Glomerular visceral epithelial cell (primary cell): ENCODE data around the gene LMBRD1.
"Not testable (repeated sequence)": the region's sequence is repeated elsewhere in the genome, so short reads cannot be mapped to it uniquely, and the experiment has no call there.

Source experiments
- DNase-seq: peaks from one replicate; pipeline ENCODE4 v3.0.0-alpha.2; 2016; ENCODE audit errors: extremely low spot score

Gene LMBRD1

DNA sequence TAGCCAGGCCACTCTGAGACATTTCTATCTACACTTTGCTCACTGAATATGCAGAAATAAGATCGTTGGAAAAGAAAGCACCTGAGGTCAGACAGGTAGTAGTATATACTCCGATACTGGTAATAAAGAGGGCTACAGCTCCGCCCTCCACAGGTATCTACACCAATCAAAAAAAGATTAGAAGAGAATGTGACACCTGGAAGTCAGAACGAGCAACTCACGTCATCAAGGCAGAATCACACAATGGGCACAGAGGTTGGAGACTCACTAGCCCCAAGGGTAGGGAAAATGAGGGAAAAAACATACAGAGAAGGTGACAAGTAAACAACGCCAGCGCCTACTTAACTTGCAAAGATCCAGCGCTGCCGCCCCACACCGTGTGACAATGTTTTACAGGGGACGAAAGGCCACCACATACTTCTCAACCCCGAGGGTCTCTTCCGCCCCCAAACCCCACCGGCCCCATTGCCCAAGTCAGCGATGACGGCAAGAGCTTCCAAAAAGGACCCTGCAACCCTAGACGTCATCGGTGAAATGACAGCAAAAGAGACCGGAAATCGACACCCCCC is 653 bp downstream of the LMBRD1 start:
- peak; percentile 54 for DNase-seq

DNA sequence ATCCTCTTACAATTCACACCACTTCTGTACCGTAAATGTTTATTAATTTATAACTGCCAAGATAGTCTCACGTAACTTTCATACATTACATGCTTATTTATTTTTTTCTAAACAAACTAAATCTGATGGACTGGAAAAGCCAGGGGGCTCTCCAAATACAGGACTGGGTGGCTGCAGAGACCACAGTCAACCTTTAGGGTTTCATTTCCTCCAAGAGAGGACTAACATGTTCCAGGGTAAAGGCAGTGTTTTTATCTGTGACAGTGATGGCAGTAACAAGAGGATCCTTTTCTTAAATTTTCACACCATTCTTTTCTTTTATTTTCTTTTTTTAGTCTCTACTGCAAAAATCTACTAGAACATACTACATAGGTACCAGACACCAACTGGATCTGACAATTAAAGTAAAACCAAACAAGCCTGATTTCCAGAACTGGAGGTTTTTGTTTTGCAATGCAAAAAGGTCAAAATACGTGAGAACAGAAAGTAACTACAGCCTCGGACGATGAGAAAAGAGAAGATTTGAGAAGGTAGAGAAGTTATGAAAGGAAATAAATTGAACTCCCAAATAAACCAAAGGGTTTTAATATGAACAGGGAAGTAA is 1.2 kb downstream of the LMBRD1 start:
- no peak for DNase-seq

DNA sequence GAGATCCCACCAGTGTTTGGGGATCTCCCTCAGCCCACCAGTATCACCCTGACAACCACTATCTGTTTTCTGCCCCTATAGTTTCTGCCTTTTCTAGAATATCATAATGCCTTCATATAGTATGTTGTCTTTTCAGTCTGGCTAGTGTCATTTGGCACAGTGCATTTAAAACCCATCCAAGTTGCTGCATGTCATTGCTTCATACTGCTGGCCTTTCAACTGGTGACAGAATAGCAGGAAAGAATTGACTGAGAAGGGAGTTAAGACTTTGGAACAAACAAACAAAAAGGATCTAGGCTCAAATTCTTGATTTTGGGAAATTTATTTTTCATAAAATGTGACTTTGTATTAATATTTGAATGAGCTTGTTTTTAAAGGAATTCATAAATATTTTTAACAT is 4.5 kb downstream of the LMBRD1 start:
- no peak for DNase-seq

DNA sequence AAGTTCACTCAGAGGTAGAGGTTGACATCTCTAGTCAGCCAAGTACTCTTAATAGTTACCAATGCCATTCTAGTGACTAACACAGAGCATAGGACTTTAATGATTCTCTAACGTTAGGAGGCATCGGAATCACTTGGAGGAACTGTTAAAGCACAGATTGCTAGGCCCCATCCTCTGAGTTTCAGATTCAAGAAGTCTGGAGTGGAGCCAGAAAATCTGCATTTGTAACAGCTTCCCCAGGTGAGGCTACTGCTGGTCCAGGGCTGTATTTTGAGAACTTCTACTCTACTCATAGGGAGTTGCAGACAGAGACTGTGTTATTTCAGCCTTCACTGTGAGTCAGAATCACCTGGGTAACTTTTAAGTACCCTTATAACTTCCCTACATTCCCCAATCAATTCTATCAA is 5.7 kb downstream of the LMBRD1 start:
- peak; percentile 43 for DNase-seq

DNA sequence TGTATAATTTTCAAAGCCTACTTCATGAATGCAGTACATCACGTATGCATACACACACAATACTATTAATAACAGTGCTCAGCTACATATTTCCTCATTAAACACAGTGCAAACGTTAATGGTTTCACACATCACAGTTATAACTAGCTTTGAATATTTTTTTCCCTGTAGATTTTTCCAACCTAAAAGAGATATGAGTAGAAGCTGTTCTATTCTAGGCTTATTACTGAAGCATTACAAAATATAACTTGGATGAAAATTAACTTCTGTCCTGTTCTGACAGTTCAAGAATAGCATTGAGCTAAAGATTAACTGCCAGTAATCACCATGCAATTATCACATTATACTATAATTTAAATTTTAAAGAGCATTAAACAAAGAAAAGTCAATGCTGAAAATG is 6.2 kb downstream of the LMBRD1 start:
- DNase-seq = no peak

DNA sequence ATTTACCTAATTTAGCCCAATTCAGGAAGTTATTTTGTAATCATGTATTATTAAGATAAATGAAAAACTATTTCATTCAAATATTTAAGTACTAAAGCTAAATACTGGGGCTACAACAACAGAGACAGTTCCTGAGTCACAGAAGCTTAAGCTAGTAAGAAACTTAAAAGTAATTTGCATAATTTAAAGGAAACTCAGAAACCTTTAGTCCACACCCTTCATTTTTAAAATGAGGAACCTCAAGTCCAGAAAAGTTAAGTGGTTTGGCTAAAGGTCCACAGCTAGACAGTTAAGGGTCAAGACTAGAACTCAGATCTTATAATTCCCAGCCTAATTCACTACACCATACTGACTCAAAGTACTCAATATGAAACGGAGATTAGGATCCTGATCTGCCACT is 7.2 kb downstream of the LMBRD1 start:
- DNase-seq = no peak

DNA sequence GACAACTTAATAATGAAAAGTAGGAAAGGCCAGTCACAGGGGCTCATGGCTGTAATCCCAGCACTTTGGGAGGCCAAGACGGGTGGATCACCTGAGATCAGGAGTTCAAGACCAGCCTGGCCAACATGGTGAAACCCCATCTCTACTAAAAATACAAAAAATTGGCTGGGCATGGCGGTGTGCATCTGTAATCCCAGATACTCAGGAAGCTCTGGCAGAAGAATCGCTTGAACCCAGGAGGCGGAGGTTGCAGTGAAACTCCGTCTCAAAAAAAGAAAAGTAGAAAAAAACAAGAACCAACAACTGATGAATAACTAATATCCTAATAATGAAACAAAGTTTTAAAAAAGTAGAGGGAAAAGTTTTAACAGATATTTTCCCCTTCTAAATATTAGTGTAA is 9.4 kb downstream of the LMBRD1 start:
- not testable (repeated sequence) for DNase-seq

DNA sequence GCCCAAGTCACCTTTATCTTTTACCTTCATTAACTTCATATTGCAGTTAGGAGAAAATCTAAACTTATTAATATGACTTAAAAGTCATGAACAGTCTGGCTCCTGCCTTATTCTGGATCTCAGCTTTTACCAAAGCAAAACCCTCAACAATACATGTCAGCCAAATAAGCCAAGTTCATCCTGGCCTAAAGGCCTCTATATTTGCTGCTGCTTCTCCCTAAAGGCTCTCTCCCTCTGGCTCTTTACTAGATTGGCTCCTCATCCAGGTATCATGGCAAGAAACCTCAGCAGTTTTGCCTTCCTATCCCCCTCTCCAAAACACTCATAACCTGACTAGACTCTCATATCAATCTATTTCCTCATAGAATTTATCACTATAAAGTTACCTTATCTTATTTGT is 11.1 kb downstream of the LMBRD1 start:
- DNase-seq = no peak

DNA sequence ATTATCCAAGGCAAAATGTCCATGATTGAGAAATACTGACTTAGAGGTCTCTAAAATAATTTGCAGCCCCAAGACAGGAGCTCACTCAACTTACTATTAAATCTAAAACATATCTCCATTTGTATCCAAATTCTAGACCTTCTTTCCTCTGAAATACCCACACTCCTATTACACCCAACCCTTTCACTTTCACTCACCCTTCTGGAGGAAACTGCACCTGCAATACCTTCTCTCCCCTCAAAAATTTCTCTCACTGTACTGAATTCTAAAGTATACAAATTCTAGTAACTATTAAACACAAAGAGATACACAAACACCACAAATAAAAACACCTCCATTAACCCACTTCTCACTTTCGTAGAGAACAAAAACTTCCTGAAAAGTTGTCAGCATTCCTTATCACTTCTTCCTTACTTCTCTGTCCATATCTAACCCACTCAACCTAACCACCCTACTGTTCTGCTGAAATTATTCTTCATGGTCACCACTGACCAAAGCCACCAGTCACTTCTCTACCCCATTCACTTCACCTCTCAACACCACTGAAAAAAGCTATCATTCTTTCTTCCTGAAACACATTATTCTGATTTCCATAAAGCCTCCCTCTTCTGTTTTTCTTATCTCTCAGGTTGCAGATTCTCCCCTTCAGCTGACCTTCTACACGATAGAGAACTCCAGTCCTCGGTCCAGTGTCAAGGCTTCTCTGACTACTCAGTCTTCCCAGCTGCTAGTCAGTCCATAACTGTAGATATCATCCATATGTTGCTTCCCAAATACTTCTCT is 12.0 kb downstream of the LMBRD1 start:
- DNase-seq = no peak

DNA sequence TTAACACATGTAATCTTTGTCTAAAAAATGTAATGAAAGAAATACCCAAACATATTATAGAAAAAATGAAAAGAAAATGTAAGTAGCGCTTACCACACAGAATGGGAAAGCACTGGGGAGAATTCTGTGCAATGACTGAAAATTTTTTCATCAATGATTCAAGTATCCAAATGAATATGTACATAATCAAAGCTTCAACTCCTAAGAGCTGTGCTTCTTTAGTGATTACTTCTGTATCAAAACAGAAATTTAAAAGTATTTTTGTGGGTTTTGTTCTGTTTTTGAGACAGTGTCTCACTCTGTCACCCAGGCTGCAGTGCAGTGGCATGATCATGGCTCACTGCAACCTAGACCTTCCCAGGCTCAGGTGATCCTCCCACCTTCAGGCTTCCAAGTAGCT is 13.7 kb downstream of the LMBRD1 start:
- DNase-seq = no peak

DNA sequence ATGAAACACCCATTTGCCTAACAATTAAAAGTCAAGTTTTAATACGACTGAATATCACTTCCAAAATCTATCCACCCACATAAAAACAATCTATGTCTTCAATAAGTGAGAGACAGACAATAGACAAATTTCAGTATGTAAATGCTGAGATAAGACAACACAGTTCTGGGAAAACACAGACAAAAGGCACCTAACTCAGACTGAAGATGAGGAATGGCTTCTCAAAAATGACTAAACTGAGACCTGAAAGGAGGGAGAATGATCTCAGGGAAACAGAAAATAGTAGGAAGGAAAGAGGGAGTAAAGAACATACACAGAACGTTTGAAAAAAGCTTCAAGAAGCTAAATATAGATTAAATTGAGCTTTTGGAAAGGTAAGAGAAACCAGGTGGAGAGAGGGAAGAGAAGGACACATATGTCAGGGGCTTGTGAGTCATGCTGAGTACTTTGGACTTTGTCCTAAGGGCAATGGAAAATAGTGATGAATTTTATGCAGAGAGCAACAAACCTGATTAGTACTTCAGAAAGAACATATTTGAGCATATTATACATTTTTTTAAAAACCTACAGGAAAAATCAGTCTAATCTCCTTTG is 16.1 kb downstream of the LMBRD1 start:
- no peak for DNase-seq

DNA sequence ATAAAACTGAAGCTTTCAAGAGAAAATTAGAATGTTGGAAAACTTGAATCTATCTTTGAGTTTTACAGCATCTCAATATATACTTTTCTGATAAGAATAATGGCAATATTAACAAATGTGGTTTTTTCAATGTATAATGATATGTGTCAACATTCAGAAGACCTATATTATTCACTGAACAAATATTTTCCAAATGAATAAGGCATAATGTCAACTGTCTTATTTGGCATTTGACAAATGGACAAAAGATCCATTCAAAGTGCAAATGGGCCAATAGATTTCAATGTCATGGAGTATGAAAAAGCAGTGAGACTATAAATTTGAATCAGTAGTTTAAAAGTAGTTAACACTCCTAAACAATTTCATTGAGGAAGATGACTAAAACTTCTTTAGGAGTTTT is 20.9 kb downstream of the LMBRD1 start:
- no peak for DNase-seq

DNA sequence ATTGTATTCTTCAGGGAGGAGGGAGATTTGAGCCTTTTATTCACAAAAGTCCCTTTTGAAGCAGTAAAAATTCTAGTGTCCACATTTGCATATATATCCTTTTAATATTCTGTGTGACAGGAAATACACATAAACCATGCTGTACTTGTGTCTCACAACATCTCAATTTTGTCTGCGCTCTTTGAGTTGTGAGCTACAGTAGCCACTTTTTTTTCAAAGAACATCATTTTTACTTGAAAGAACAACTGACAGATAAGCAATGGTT is 21.3 kb downstream of the LMBRD1 start:
- no peak for DNase-seq

DNA sequence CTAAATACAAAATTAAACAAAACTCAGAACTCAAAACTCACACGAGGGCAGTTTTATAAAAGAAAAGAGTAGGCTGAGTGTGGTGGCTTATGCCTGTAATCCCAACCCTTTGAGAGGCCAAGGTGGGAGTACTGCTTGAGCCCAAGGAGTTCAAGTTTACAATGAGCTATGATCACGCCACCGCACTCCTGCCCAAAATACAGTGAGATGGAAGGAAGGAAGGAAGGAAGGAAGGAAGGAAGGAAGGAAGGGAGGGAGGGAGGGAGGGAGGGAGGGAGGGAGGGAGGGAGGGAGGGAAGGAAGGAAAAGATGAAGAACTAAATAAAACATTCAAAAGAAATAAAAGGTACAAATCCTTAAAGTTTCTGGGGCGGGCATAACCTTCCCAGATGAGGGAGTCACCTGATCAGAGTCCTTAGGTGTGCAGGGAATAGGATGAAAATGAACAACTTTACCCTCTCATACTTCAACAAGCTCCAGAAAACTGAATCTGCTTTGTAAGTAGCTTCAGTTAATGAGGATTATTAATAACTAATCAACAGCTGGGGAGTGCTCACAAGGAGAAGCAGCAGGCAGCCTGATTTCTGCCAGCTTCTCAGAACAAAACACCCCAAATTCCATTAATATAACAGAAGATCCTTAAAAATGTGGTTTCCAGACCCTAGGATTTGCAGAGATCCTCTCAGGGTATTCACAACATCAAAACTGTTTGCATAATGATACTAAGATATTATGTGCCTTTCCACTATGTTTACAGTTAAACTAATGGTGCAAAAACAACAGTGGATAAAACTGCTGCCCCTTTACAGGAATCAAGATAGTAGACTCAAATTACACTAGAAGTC is 21.8 kb downstream of the LMBRD1 start:
- no peak for DNase-seq

DNA sequence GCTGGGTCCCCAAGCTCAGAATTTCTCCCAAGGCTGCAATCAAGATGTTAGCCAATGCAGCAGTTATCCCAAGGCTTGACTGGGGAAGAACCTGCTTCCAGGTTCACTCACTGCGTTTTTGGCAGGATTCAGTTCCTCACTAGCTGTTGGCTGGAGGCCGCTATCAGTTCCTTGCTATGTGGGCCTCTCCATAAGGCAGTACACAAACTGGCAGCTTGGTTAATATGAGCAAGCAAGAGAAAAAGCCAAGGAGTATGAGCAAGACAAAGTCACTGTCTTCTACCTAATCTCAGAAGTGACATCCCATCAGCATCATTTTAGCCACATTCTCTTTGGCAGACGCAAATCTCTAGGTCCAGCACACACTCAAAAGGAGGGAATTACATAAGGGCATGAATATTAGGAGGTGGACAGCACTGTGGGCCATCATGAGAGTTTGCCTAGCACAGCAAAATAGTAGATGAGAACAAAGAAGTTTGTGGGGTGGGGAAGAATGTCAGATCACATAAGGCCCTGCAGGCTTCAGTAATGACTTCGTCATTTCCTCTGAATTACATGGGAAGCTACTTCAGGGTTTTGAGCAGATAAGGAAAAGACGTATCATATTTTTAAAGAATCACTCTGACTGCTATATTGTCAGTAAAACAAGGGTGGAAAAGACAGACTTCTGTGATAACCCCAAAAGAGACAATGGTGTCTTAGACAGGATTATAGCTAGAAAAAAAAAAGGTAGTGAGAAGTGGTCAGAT is 25.5 kb downstream of the LMBRD1 start:
- DNase-seq = no peak

DNA sequence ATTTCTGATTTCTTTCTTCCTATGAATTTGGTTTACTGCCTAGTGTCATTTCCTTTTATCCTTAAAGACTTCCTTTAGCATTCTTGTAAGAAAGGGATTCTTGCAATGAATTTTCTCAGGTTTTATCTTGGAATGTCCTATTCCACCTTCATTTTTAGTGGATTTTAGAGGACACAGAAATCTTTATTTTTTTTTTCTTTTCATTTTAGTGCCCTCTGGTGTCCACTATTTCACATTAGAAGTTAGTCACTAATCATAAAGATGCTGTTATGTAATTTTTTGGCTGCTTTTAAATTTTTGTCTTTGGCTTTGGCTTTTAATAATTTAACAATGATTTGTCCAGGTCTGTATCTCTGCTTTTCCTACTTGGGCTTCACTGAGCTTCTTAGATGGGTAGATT is 28.1 kb downstream of the LMBRD1 start:
- no peak for DNase-seq

DNA sequence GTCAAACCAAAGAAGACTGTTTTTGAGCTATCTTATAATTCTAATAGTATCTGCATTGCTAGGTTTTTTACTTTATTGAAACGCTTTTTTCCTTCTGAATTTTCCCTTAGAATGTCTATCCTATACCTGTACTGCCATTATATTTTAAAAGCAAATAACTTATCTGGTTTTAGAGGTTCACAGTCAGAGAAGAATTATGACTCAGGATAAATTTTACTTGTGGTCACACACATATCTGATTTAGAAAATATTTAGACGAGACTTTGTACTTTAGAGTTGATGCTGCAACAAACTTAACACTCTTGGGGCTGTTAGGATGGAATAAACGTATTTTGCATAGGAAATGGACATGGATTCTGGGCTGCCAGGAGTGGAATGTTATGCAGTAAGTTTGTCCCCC is 33.0 kb downstream of the LMBRD1 start:
- no peak for DNase-seq

DNA sequence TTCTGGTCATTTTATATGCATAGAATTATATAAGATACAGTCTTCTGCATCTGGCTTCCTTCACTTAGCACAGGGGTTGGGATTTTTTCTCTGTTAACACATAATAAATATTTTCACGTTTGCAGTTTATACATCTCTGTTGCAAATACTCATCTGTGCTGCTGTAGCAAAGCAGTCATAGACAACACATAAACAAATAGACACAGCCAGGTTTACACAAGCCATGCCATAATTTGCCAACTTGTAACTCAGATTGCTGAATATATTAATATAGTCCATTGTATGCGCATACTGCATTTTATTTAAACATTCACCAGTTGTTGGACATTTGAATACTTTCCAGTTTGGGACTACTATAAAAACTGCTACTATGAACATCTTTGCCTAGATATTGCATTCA is 35.0 kb downstream of the LMBRD1 start:
- DNase-seq = no peak

DNA sequence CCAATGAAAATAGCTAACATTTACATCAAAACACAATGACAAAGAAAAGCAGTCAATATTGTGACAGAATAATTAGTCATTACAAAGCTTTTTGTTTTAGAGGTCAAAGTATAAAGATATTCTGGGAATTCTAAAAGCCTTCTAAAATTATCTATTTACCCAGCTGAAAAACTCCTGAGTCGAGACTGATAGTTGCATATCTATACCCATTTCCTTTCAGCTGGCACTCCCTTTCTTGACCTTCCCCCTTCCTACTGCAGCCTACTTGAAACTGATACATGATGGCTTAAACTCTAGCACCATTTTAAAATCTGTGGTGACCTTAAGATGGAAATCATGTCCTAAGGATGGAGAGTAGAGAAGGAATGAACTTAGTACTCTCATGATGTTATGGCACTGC is 38.6 kb downstream of the LMBRD1 start:
- no peak for DNase-seq

DNA sequence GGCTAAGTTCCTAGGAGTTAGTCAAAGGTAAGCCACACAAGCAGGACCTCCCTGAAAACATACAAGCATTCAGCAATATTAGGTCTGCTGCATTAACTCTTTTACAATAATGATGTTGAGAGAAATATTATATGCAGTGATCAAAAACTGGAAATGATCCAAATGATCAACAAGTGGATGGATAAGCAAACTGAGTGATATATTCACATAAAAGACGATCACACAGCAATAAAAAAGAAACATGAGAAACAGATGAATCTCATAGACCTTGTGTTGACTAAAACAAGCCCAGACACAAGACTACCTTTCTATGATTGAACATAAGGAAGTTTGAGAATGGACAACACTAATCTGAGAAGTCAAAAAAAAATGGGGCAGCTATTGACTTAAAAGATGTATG is 39.9 kb downstream of the LMBRD1 start:
- no peak for DNase-seq

DNA sequence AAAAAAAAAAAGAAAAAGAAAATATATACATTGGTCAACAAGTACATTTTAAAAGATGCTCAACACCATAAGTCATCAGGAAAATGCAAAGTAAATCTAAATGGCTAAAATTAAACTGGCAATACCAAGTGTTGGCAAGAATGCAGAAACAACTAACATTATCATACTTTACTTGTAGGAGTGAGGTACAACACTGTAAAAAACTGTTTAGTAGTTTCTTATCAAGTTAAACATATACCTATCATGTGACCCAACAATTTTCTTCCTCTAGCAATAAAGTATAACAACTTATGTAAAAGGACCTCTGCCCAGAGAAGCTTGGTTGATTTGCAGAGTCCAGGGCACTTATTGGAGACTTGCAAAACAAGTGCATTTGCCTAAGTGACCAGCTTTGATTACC is 40.4 kb downstream of the LMBRD1 start:
- DNase-seq = no peak

DNA sequence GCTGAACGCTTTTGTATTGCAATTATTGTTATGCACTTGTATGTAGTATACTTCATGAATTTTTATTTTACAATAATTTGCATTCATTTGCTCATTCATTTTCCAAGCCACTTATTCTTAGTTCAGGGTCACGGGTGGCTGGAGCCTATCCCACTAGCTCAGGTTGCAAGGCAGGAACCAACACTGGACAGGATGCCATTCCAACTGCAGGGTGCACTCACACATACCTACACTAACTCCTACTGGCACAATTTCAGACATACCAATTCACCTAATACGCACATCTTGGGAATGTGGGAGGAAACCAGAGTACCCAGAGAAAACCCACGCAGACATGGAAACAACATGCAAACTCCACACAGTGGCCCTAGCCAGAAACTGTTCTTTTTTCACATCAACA is 61.8 kb downstream of the LMBRD1 start:
- peak; percentile 21 for DNase-seq
